Thyroid gland (tissue), 4 donors: Measurements from ENCODE around the gene KCNQ1. TPM values are rescaled to one million over a fixed set of nuclear protein-coding genes. Genes with fewer than 3 reads are reported as not detected.

Source experiments
- DNase-seq, 2 donors: peaks; one replicate each; pipeline ENCODE4 v3.0.0-alpha.2; 2019
- H3K27ac ChIP-seq, 3 donors: fragments of 200-600 bp; sonication (generic); 1 replicate in 2 of 3; 2 replicates in 1 of 3; pipeline ENCODE4 v1.5.1; 2016 to 2019; ENCODE audit warnings: mild to moderate bottlenecking in 1 of 3, moderate library complexity in 1 of 3
- H3K27me3 ChIP-seq: fragments of 200-600 bp; sonication (generic); one replicate; pipeline ENCODE4 v1.5.1; 2019
- H3K36me3 ChIP-seq, 2 donors: fragments of 200-600 bp; sonication (generic); one replicate each; pipeline ENCODE4 v1.5.1; 2016 to 2019
- H3K4me1 ChIP-seq, 2 donors: fragments of 200-600 bp; sonication (generic); one replicate each; pipeline ENCODE4 v1.5.1; 2017 to 2019
- H3K4me3 ChIP-seq, 3 donors: fragments of 200-600 bp; sonication (generic); replicated peaks in 1 of 3; 1 replicate in 2 of 3; 2 replicates in 1 of 3; pipeline ENCODE4 v1.5.1; 2016; ENCODE audit warnings: mild to moderate bottlenecking in 1 of 3
- H3K9me3 ChIP-seq: fragments of 200-600 bp; sonication (generic); one replicate; pipeline ENCODE4 v1.5.1; 2017
- CTCF ChIP-seq, 6 experiments: fragments of 200-600 bp in 3 of 6; fragments of 450-650 bp in 3 of 6; sonication (generic) in 3 of 6; IDR thresholded peaks; one replicate each; pipeline ENCODE4 v1.5.1; 2016 to 2019; ENCODE audit warnings: antibody characterized with exemption in 6 of 6, mild to moderate bottlenecking in 2 of 6, inconsistent platforms in 1 of 6, moderate library complexity in 1 of 6
- POLR2A ChIP-seq, 2 donors: fragments of 450-650 bp; IDR thresholded peaks; one replicate each; pipeline ENCODE4 v1.6.1; 2017; ENCODE audit warnings: antibody characterized with exemption in 2 of 2, mild to moderate bottlenecking in 2 of 2, moderate library complexity in 1 of 2
- WGBS, 2 donors: methylation state at CpG; one replicate each; pipeline ENCODE4 v1.1.5; 2017; 5-methylcytosine and 5-hydroxymethylcytosine counted together
- intact Hi-C: fragments of 100-400 bp; cut with DNase I; formaldehyde crosslinking; loops from one replicate; pipeline ENCODE4 v1.15.1; 2023
- total RNA-seq, 4 donors: library from RNA; depleted of rRNA; stranded (reverse); fragments of >200 nt; gene quantifications; one replicate each; pipeline ENCODE4 v1.2.3, GENCODE V29; 2016

The KCNQ1 gene
- total RNA-seq, 4 donors from 2014 or later = 51.3 to 103 (median 97.8) TPM

- TF ChIP-seq POLR2A (IDR thresholded peaks at IDR 0.05) (no peak), CTCF (IDR thresholded peaks at IDR 0.05) (no peak)
- Histone ChIP-seq H3K4me3 (no peak overlapping the region), H3K36me3 (peaks cover 12 to 18% of the 10 kb centered on the region in 2 donors), H3K27ac (no peak overlapping the region), H3K9me3 (no peaks in the 10 kb centered on the region), H3K27me3 (no peaks in the 10 kb centered on the region), H3K4me1 (peaks cover 11 to 12% of the 10 kb centered on the region in 2 donors)
- DNase-seq = no peak
- intact Hi-C loops = no loop called here
- 84% methylated on average over 7 to 10 of the region's 12 CpGs for WGBS, 2 donors
Measured at GRCh38 chr11:2404735-2405196, 40.0 kb upstream of the KCNQ1 start.

GRCh38 chr11:2406451-2406850, 38.4 kb upstream of the KCNQ1 start:
- intact Hi-C loops = no loop called here
- Histone ChIP-seq H3K4me3 (no peak overlapping the region), H3K36me3 (peaks cover 12 to 18% of the 10 kb centered on the region in 2 donors), H3K4me1 (peaks cover 6 to 8% of the 10 kb centered on the region in 2 donors), H3K27ac (no peak overlapping the region), H3K27me3 (no peaks in the 10 kb centered on the region), H3K9me3 (no peaks in the 10 kb centered on the region)
- 88 to 92% methylated on average over 7 to 14 of the region's 14 CpGs for WGBS, 2 donors
- DNase-seq = no peak
- TF ChIP-seq POLR2A (IDR thresholded peaks at IDR 0.05) = no peak
- no peak for TF ChIP-seq CTCF (IDR thresholded peaks at IDR 0.05)

- Histone ChIP-seq H3K4me3 (no peak overlapping the region), H3K27me3 (no peaks in the 10 kb centered on the region), H3K4me1 (peaks cover 1 to 4% of the 10 kb centered on the region in 2 donors), H3K9me3 (no peaks in the 10 kb centered on the region), H3K27ac (no peak overlapping the region), H3K36me3 (peaks cover 12 to 18% of the 10 kb centered on the region in 2 donors)
- TF ChIP-seq CTCF (IDR thresholded peaks at IDR 0.05) = no peak
- TF ChIP-seq POLR2A (IDR thresholded peaks at IDR 0.05) = no peak
- no peak for DNase-seq
- intact Hi-C loops = no loop called here
- 66 to 78% methylated on average over 20 to 24 of the region's 24 CpGs for WGBS, 2 donors
Measured at GRCh38 chr11:2406878-2407410, 37.9 kb upstream of the KCNQ1 start.

DNA sequence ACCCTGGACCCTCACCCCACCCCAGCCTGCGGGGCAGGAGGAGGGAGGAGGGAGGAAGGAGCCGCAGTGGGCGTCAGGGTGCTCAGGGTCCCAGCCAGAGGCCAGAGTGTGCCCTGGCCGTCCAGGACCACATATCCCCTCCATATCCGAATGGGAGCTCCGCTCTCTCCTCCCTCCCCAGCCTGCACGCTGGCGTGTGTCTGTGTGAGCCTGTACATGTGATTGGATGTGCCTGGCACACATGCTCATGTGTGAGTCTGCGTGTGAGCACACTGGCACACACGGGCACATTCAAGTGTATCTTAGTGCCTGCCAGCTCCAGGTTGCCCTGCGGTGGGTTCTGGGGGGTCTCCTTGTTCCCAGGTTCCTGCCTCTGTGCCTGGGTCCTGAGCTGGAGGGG, 36.1 kb upstream of the KCNQ1 start:
- 70 to 80% methylated on average over 7 to 10 of the region's 11 CpGs for WGBS, 2 donors
- no peak overlapping the region for H3K27ac ChIP-seq
- H3K4me1 ChIP-seq = no peaks in the 10 kb centered on the region
- H3K4me3 ChIP-seq = no peak overlapping the region
- no peak for DNase-seq
- no peaks in the 10 kb centered on the region for H3K27me3 ChIP-seq
- TF ChIP-seq CTCF (IDR thresholded peaks at IDR 0.05) (no peak), POLR2A (IDR thresholded peaks at IDR 0.05) (no peak)
- no peaks in the 10 kb centered on the region for H3K9me3 ChIP-seq
- H3K36me3 ChIP-seq = peaks cover 3% of the 10 kb centered on the region in 2 donors
- intact Hi-C loops = no loop called here

GRCh38 chr11:2409126-2409525, 35.7 kb upstream of the KCNQ1 start:
- 58 to 61% methylated on average over 3 to 12 of the region's 16 CpGs for WGBS, 2 donors
- intact Hi-C loops = no loop called here
- TF ChIP-seq CTCF (IDR thresholded peaks at IDR 0.05) = no peak
- no peak for TF ChIP-seq POLR2A (IDR thresholded peaks at IDR 0.05)
- Histone ChIP-seq H3K27ac (no peak overlapping the region), H3K9me3 (no peaks in the 10 kb centered on the region), H3K36me3 (no peaks in the 10 kb centered on the region), H3K4me3 (no peak overlapping the region), H3K4me1 (no peaks in the 10 kb centered on the region), H3K27me3 (no peaks in the 10 kb centered on the region)
- no peak for DNase-seq
